Left cardiac atrium (tissue), 4 donors: Measurements from ENCODE around the gene PDCD1. TPM values are rescaled to one million over a fixed set of nuclear protein-coding genes. Genes with fewer than 3 reads are reported as not detected.

Experiments used
- ATAC-seq, 2 donors: fragments of 200-7000 bp; cut with Tn5 transposase; one replicate each; pipeline ENCODE4 v1.9.1; 2020; ENCODE audit warnings: mild to moderate bottlenecking in 2 of 2, moderate library complexity in 2 of 2
- DNase-seq: peaks from one replicate; pipeline ENCODE4 v3.0.0-alpha.2; 2020
- intact Hi-C, 2 donors: fragments of 100-400 bp; cut with DNase I; formaldehyde crosslinking; loops; one replicate each; pipeline versions ENCODE4 v1.14.1 to v1.15.1; 2022 to 2023
- total RNA-seq, 2 donors: library from RNA; stranded (reverse); fragmentation: NEBNext Ultra II Directional; extraction: Animal tissue kit (Norgen Biotek cat#: 25700); gene quantifications; one replicate each; pipeline ENCODE4 v1.2.1, GENCODE V29; 2021
- donor health status: DM: no; HTN: yes; CAD: no.
- donor health status: DM: no; HTN: yes; CAD: no; lungs with severe emphysema.
- donor health status: DM: yes; HTN: yes; CAD: no.
- donor health status: Dilated cardiomyopathy.

PDCD1 gene
- total RNA-seq, 2 donors from 2014 or later = 1.2 to 1.5 TPM

GRCh38 chr2:241859017-241859435, 332 bp upstream of the PDCD1 start:
- DNase-seq (no peak), ATAC-seq (peak in 1 of 2 donors; percentile 1)
- intact Hi-C loops = no loop called here

DNA sequence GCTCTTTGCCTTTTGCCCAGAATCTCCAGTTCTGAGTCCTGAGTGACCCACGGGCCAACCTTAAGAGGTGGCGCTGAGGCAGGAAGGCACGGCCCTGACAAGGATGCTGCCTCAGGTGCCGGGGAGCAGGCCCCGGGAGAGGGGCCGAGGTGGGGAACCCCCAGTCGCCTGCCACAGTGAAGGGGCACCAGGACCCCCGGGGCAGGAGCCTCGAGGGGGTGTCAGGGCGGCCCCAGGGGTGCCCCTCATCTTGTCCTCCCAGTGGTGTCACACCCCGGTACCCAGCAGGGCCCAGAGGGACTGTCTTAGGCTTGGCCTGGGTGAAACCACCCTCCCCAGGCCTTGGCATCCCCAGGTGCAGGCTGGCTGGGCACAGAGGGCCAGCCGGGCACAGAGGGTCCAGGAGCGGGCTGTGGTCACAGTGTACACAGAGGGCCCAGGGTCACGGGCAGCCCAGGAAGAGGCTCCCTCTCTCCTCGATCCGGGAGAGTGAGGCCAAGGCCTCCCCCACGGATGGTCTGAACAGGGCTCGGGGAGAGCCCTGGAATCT, 1.0 kb downstream of the PDCD1 start:
- DNase-seq = peak; percentile 20
- intact Hi-C loops = no loop called here
- no peak for ATAC-seq

DNA sequence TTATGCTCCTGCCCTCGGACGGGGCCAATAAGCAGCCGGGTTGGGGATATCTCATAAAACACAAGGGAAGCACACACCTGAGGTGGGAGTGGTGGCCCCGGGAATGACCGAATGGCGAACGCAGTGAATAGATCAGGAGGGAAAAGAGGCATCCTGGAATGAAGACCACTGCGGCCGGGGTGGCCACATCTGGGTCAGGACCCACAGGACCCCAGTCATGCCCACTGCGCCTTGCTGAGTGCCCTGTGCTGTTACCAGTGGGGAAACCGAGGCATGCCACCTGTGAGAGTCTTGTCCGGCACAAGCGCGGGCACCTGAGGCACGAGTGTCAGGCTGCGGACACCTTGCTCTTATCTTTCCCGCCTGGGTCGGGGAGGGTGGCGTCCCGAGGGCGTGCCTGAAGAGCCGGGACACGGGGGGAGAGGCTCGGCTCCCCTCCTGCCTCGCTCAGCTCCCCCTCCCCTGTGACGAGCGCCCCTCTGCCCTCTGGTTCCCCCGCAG, 1.6 kb downstream of the PDCD1 start:
- ATAC-seq (no peak), DNase-seq (peak; percentile 18)
- intact Hi-C loops = no loop called here

DNA sequence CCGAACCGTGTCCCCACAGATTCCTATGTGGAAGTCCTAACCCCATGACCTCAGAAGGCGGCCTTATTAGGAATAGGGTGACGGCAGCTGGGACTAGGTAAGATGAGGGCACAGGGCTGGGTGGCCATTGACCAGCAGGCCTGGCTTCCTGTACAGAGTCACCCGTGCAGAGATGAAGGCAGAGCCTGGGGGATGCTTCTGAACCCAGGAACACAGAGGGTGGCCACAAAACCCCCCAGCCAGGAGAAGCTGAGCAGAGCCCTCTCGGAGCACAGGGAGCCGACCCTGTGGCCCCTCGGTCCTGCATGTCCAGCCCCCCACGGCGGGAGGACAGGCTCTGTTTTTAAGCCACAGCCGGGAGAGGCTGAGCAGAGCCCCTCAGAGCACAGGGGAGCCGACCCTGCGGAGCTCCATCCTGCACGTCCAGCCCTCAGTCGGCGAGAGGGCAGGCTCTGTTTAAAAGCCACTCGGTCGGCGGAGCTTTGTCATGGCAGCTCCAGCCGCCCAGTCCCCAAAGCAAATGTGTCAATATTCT, 2.7 kb downstream of the PDCD1 start:
- ATAC-seq (no peak), DNase-seq (peak; percentile 21)
- intact Hi-C loops = no loop called here

GRCh38 chr2:241855245-241855887, 3.3 kb downstream of the PDCD1 start:
- ATAC-seq (no peak), DNase-seq (peak; percentile 21)
- intact Hi-C loops = no loop called here

GRCh38 chr2:241854342-241855244, 4.1 kb downstream of the PDCD1 start:
- peak; percentile 2 to 23 for ATAC-seq
- intact Hi-C loops = no loop called here
- peak; percentile 52 for DNase-seq

GRCh38 chr2:241853651-241854341, 4.9 kb downstream of the PDCD1 start:
- DNase-seq = peak; percentile 37
- intact Hi-C loops = no loop called here
- ATAC-seq = peak; percentile 29 to 62

- intact Hi-C loops = no loop called here
- ATAC-seq = no peak
- peak; percentile 18 for DNase-seq
Measured at GRCh38 chr2:241852981-241853631, 5.6 kb downstream of the PDCD1 start.

DNA sequence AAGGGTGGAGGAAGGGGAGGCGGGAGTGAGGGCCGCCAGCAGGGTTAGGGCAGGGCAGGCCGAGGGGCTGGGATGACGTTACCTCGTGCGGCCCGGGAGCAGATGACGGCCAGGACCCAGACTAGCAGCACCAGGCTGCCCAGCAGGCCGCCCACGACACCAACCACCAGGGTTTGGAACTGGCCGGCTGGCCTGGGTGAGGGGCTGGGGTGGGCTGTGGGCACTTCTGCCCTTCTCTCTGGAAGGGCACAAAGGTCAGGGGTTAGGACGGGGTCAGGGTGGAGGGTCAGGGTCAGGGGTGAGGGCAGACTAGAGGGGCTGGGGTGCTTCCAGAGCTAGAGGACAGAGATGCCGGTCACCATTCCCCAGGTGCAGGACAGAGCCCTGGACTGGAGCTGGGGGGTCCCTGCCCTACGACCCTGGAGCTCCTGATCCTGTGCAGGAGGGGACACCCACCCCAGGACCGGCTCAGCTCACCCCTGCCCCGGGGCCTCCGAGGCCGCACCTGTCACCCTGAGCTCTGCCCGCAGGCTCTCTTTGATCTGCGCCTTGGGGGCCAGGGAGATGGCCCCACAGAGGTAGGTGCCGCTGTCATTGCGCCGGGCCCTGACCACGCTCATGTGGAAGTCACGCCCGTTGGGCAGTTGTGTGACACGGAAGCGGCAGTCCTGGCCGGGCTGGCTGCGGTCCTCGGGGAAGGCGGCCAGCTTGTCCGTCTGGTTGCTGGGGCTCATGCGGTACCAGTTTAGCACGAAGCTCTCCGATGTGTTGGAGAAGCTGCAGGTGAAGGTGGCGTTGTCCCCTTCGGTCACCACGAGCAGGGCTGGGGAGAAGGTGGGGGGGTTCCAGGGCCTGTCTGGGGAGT, 6.3 kb downstream of the PDCD1 start:
- intact Hi-C loops = no loop called here
- ATAC-seq (no peak), DNase-seq (peak; percentile 16)

GRCh38 chr2:241851325-241852115, 7.2 kb downstream of the PDCD1 start:
- no peak for ATAC-seq
- no peak for DNase-seq
- intact Hi-C loops = no loop called here

- DNase-seq (peak; percentile 12), ATAC-seq (no peak)
- intact Hi-C loops = no loop called here
Measured at GRCh38 chr2:241850544-241851324, 8.0 kb downstream of the PDCD1 start.

- DNase-seq (peak; percentile 20), ATAC-seq (no peak)
- intact Hi-C loops = no loop called here
Measured at GRCh38 chr2:241849616-241850543, 8.8 kb downstream of the PDCD1 start.

- DNase-seq = peak; percentile 19
- ATAC-seq = no peak
- intact Hi-C loops = no loop called here
Measured at GRCh38 chr2:241848761-241849615, 9.7 kb downstream of the PDCD1 start.

DNA sequence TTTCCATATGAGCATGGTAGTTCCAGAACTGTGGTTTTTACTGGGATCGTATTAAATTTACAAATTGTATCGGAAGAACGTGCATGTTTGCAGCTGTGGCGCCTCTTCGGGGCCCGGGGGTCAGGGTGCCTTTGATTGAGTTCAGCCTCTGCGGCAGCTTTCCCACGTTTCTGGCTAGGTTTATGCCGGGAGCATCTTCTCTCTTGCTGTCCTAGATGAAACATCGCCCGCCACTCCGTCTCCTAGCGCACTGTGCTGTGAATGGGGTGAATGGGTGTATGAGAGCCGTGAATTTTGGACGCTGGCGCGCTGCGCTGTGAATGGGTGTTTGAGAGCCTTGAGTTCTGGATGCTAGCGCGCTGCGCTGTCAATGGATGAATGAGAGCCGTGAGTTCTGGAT, 12.3 kb downstream of the PDCD1 start:
- ATAC-seq = no peak
- DNase-seq = peak; percentile 18
- intact Hi-C loops = no loop called here
